ENCODE measurements around the gene H2AZ2. TPM values are rescaled to one million over a fixed set of nuclear protein-coding genes. Genes with fewer than 3 reads are reported as not detected.
"Not testable (repeated sequence)": the region's sequence is repeated elsewhere in the genome, so short reads cannot be mapped to it uniquely, and the experiment has no call there.

The H2AZ2 gene
- total RNA-seq, 1 experiment from 2014 or later: 188 TPM

DNA sequence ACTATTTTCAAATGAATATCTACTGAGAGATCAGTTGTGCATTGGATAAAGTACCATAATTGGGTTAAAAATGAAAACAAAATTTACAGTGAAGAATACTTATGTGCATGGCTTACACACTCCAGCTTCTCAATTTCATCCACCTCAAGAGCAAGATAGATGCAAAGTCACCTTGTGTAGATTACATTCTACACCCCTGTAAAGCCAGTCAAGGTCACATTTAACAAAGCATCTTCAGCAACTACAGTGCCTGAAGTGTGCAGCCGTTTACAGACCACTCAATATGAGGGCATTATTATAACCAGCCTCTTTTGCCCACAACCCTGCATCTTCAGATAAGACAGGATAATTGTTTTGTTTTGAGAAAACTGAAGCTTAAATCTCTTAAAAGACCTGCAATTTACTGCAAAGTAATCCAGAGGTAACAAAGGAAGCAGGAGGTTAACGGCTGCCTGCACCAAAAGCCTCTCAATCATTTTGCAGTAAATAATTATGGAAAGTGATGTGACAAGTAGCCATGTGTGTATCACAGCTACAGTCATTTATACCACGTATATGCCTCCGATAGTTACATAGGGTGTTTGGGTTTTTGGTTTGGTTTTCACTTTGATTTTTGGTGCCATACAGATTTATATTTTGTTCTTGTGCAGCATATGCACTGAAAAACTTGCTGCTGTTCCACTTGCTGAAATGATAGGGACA is 32.6 kb upstream of the H2AZ2 start:
- Histone ChIP-seq H3K4me3 (ENCODE audit: low read length) (no peak overlapping the region), H2AFZ (ENCODE audit: low read length) (no peak overlapping the region), H3K9me3 (ENCODE audit: low read length) (no peaks in the 10 kb centered on the region), H3K27ac (ENCODE audit: low read length) (no peak overlapping the region; the same call in 1 of the 2 replicates), H4K20me1 (ENCODE audit: insufficient read depth, low read depth, low read length) (peaks cover 57% of the 10 kb centered on the region), H3K27me3 (ENCODE audit: low read length) (no peaks in the 10 kb centered on the region), H3K9ac (ENCODE audit: low read length) (no peak overlapping the region), H3K4me2 (ENCODE audit: low read depth, low read length, poor library complexity, severe bottlenecking) (peak overlapping the region; percentile 88), H3K36me3 (ENCODE audit: insufficient read depth, low read length) (peaks cover 32% of the 10 kb centered on the region), H3K9me2 (replicated peaks; ENCODE audit: insufficient read depth, low read length) (no peaks in the 10 kb centered on the region), H3K79me2 (ENCODE audit: low read length) (peaks cover 55% of the 10 kb centered on the region), H3K4me1 (ENCODE audit: low read length) (peaks cover 48% of the 10 kb centered on the region)
- no peak for DNase-seq

DNA sequence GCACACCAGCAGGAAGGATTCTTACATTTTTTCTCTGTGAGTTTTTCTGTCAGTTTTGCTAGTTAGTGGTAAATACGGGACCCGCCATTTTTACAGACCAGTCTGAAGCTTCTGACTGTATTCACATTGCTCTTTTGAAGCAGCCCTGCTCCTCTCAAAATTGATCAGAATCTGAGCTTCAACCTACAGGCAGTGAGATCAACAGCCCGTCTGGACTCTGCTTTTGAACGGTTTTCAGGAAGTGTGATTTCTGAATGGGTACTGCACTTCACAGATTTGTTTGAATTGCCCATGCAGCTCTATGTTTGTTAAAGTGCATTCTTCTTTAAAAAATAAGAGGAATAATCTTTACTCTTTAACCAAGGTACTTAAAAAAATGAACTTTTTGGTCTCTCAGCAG is 28.5 kb upstream of the H2AZ2 start:
- peaks cover 21% of the 10 kb centered on the region for H3K79me2 ChIP-seq (ENCODE audit: low read length)
- peaks cover 16% of the 10 kb centered on the region for H3K36me3 ChIP-seq (ENCODE audit: insufficient read depth, low read length)
- peaks cover 26% of the 10 kb centered on the region for H4K20me1 ChIP-seq (ENCODE audit: insufficient read depth, low read depth, low read length)
- no peaks in the 10 kb centered on the region for H3K9me3 ChIP-seq (ENCODE audit: low read length)
- DNase-seq: no peak
- no peak overlapping the region for H2AFZ ChIP-seq (ENCODE audit: low read length)
- H3K27me3 ChIP-seq (ENCODE audit: low read length): no peaks in the 10 kb centered on the region
- no peak overlapping the region for H3K27ac ChIP-seq (ENCODE audit: low read length)
- H3K4me1 ChIP-seq (ENCODE audit: low read length): peaks cover 15% of the 10 kb centered on the region
- no peak overlapping the region for H3K9ac ChIP-seq (ENCODE audit: low read length)
- H3K4me2 ChIP-seq (ENCODE audit: low read depth, low read length, poor library complexity, severe bottlenecking): no peak overlapping the region
- H3K9me2 ChIP-seq (replicated peaks; ENCODE audit: insufficient read depth, low read length): no peaks in the 10 kb centered on the region
- no peak overlapping the region for H3K4me3 ChIP-seq (ENCODE audit: low read length)

- no peak overlapping the region for H3K4me2 ChIP-seq (ENCODE audit: low read depth, low read length, poor library complexity, severe bottlenecking)
- H4K20me1 ChIP-seq (ENCODE audit: insufficient read depth, low read depth, low read length): peaks cover 15% of the 10 kb centered on the region
- H3K9me3 ChIP-seq (ENCODE audit: low read length): no peaks in the 10 kb centered on the region
- no peaks in the 10 kb centered on the region for H3K9me2 ChIP-seq (replicated peaks; ENCODE audit: insufficient read depth, low read length)
- peaks cover 9% of the 10 kb centered on the region for H3K79me2 ChIP-seq (ENCODE audit: low read length)
- no peak for DNase-seq
- H3K9ac ChIP-seq (ENCODE audit: low read length): no peak overlapping the region
- H3K27ac ChIP-seq (ENCODE audit: low read length): no peak overlapping the region
- peaks cover 8% of the 10 kb centered on the region; the same call in 1 of the 2 replicates for H3K36me3 ChIP-seq (ENCODE audit: insufficient read depth, low read length)
- no peak overlapping the region for H2AFZ ChIP-seq (ENCODE audit: low read length)
- no peak overlapping the region for H3K4me3 ChIP-seq (ENCODE audit: low read length)
- peaks cover 4% of the 10 kb centered on the region; the same call in 1 of the 2 replicates for H3K4me1 ChIP-seq (ENCODE audit: low read length)
- no peaks in the 10 kb centered on the region for H3K27me3 ChIP-seq (ENCODE audit: low read length)
Measured at GRCh38 chr7:44875241-44875640, 27.4 kb upstream of the H2AZ2 start.

GRCh38 chr7:44872787-44873186 is 24.9 kb upstream of the H2AZ2 start:
- H3K36me3 ChIP-seq (ENCODE audit: insufficient read depth, low read length): no peaks in the 10 kb centered on the region
- no peak overlapping the region for H2AFZ ChIP-seq (ENCODE audit: low read length)
- no peak overlapping the region for H3K9ac ChIP-seq (ENCODE audit: low read length)
- H3K9me3 ChIP-seq (ENCODE audit: low read length): no peaks in the 10 kb centered on the region
- H4K20me1 ChIP-seq (ENCODE audit: insufficient read depth, low read depth, low read length): peaks cover 2% of the 10 kb centered on the region; the same call in 1 of the 2 replicates
- no peaks in the 10 kb centered on the region for H3K27me3 ChIP-seq (ENCODE audit: low read length)
- H3K9me2 ChIP-seq (replicated peaks; ENCODE audit: insufficient read depth, low read length): no peaks in the 10 kb centered on the region
- H3K4me1 ChIP-seq (ENCODE audit: low read length): no peaks in the 10 kb centered on the region
- no peak overlapping the region for H3K4me3 ChIP-seq (ENCODE audit: low read length)
- DNase-seq: no peak
- H3K4me2 ChIP-seq (ENCODE audit: low read depth, low read length, poor library complexity, severe bottlenecking): no peak overlapping the region
- H3K27ac ChIP-seq (ENCODE audit: low read length): no peak overlapping the region
- no peaks in the 10 kb centered on the region for H3K79me2 ChIP-seq (ENCODE audit: low read length)

DNA sequence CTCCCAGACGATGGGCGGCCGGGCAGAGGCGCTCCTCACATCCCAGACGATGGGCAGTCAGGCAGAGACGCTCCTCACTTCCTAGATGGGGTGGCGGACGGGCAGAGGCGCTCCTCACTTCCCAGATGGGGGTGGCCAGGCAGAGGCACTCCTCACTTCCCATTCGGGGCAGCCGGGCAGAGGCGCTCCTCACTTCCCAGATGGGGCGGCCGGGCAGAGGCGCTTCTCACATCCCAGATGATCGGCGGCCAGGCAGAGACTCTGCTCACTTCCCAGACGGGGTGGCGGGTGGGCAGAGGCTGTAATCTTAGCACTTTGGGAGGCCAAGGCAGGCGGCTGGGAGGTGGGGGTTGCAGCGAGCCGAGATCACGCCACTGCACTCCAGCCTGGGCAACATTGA is 24.0 kb upstream of the H2AZ2 start:
- DNase-seq; H3K4me3 ChIP-seq (ENCODE audit: low read length); H3K4me1 ChIP-seq (ENCODE audit: low read length); H3K79me2 ChIP-seq (ENCODE audit: low read length); H4K20me1 ChIP-seq (ENCODE audit: insufficient read depth, low read depth, low read length); H3K9me2 ChIP-seq (replicated peaks; ENCODE audit: insufficient read depth, low read length); H3K9me3 ChIP-seq (ENCODE audit: low read length); H3K36me3 ChIP-seq (ENCODE audit: insufficient read depth, low read length); H3K9ac ChIP-seq (ENCODE audit: low read length); H3K4me2 ChIP-seq (ENCODE audit: low read depth, low read length, poor library complexity, severe bottlenecking); H3K27me3 ChIP-seq (ENCODE audit: low read length); H2AFZ ChIP-seq (ENCODE audit: low read length); H3K27ac ChIP-seq (ENCODE audit: low read length): not testable (repeated sequence)

- not testable (repeated sequence) for H3K27ac ChIP-seq (ENCODE audit: low read length); DNase-seq; H4K20me1 ChIP-seq (ENCODE audit: insufficient read depth, low read depth, low read length); H3K4me1 ChIP-seq (ENCODE audit: low read length); H3K79me2 ChIP-seq (ENCODE audit: low read length); H3K36me3 ChIP-seq (ENCODE audit: insufficient read depth, low read length); H3K9me3 ChIP-seq (ENCODE audit: low read length); H3K9me2 ChIP-seq (replicated peaks; ENCODE audit: insufficient read depth, low read length); H3K9ac ChIP-seq (ENCODE audit: low read length); H2AFZ ChIP-seq (ENCODE audit: low read length); H3K27me3 ChIP-seq (ENCODE audit: low read length); H3K4me2 ChIP-seq (ENCODE audit: low read depth, low read length, poor library complexity, severe bottlenecking); H3K4me3 ChIP-seq (ENCODE audit: low read length)
Measured at GRCh38 chr7:44870780-44871179, 22.9 kb upstream of the H2AZ2 start.

- H3K4me3 ChIP-seq (ENCODE audit: low read length); H3K4me2 ChIP-seq (ENCODE audit: low read depth, low read length, poor library complexity, severe bottlenecking); H3K9ac ChIP-seq (ENCODE audit: low read length); H3K27me3 ChIP-seq (ENCODE audit: low read length); H3K4me1 ChIP-seq (ENCODE audit: low read length); H2AFZ ChIP-seq (ENCODE audit: low read length); H3K9me2 ChIP-seq (replicated peaks; ENCODE audit: insufficient read depth, low read length); H3K27ac ChIP-seq (ENCODE audit: low read length); H4K20me1 ChIP-seq (ENCODE audit: insufficient read depth, low read depth, low read length); H3K36me3 ChIP-seq (ENCODE audit: insufficient read depth, low read length); DNase-seq; H3K79me2 ChIP-seq (ENCODE audit: low read length); H3K9me3 ChIP-seq (ENCODE audit: low read length): not testable (repeated sequence)
Measured at GRCh38 chr7:44870336-44870735, 22.4 kb upstream of the H2AZ2 start.

DNA sequence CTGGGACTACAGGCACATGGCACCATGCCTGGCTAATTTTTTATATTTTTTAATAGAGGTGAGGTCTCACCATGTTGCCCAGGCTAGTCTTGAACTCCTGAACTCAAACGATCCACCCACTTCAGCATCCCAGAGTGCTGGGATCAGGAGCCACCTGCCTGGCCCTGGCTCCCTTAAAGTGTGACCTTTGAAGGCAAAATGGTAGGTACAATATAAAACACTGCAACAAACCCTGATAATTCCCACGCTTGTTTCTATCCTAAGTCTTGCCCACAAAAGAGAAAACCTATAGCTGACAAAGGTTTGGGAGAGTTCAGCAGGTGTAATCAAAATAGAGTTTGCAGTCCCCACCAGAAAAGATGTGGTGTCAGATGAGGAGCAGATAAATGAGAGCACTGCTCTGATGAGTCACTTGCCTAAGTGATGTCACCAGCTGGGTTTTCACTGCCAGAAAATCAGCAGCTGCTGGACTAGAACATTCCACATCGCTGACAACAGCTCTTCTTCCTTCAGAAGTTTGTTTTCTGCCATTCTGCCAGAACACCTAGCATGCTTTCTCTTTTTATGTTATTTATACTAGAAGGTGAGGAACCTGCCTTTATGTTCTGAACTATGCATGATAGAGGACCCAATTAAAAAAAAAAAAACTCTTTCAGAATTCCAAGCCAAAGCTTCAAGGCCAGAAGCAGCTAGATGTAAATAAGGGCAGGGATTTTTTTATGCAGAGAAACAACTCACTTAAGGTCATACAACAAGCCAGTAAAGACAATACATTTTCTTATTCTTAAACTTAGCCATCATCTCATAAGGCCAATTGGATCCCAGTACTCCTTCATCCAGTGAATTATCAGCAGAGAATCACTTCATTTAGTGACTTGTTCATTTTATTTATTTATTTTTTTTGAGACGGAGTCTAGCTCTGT is 19.4 kb upstream of the H2AZ2 start:
- no peaks in the 10 kb centered on the region for H3K79me2 ChIP-seq (ENCODE audit: low read length)
- H3K27me3 ChIP-seq (ENCODE audit: low read length): no peaks in the 10 kb centered on the region
- no peak overlapping the region for H3K4me3 ChIP-seq (ENCODE audit: low read length)
- H3K36me3 ChIP-seq (ENCODE audit: insufficient read depth, low read length): no peaks in the 10 kb centered on the region
- no peak overlapping the region for H3K27ac ChIP-seq (ENCODE audit: low read length)
- H3K9ac ChIP-seq (ENCODE audit: low read length): no peak overlapping the region
- no peaks in the 10 kb centered on the region for H3K9me2 ChIP-seq (replicated peaks; ENCODE audit: insufficient read depth, low read length)
- no peak for DNase-seq
- H4K20me1 ChIP-seq (ENCODE audit: insufficient read depth, low read depth, low read length): no peaks in the 10 kb centered on the region
- H3K4me1 ChIP-seq (ENCODE audit: low read length): no peaks in the 10 kb centered on the region; the same call in 1 of the 2 replicates
- no peaks in the 10 kb centered on the region for H3K9me3 ChIP-seq (ENCODE audit: low read length)
- no peak overlapping the region for H3K4me2 ChIP-seq (ENCODE audit: low read depth, low read length, poor library complexity, severe bottlenecking)
- no peak overlapping the region for H2AFZ ChIP-seq (ENCODE audit: low read length)

Data from Karpas-422 (cell line).